ENCODE measurements around the gene FMNL2.

Gene FMNL2

DNA sequence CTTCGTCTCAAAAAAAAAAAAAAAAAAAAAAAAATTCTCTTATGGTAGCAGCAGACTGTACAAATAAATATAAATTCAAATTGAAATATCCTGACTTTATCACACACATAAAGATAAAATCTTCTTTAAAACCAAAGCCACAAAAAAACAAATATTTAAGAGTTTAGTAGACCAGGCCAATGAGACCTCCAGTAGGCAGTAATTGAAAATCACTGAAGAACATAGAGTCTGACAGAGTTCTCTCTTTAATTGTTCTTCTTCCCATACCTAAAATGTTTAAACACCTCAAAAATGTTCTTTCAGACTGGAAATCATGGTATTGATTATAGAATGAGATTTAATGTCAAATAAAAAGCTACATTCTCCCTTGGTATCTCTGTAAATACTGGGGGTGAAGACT, 361.5 kb downstream of the FMNL2 start (continued):
- TF ChIP-seq ZNF792 (tag by site-specific recombination; IDR thresholded peaks at IDR 0.05): no peak
- TF ChIP-seq ZNF211 (tag by site-specific recombination; IDR thresholded peaks at IDR 0.05; ENCODE audit: low read depth): no peak

Data from HEK293 (cell line).